ENCODE results near the gene PSMA5.

PSMA5 gene

GRCh38 chr1:109412551-109412950, 13.7 kb downstream of the PSMA5 start:
- ChIA-PET POLR2A (ENCODE audit: low non-redundant PET) (no interaction called here), CTCF (interaction anchor here (0.5 to 0.7 kb wide), 2 partner anchors 9 to 82 kb away, joined by 3 to 5 read pairs; no protein-coding TSS in a partner anchor)
- no peak overlapping the region for H3K27ac ChIP-seq
- no peak for TF ChIP-seq CTCF (conservative IDR thresholded peaks at IDR 0.05; ENCODE audit: low read depth)
- no peak for DNase-seq (ENCODE audit: low spot score)

- no peak overlapping the region for H3K27ac ChIP-seq
- DNase-seq (ENCODE audit: low spot score): no peak
- CTCF ChIA-PET: interaction anchor here (0.6 kb wide), 1 partner anchor 153 kb away, joined by 3 read pairs; no protein-coding TSS in a partner anchor
- POLR2A ChIA-PET (ENCODE audit: low non-redundant PET): no interaction called here
- no peak for TF ChIP-seq CTCF (conservative IDR thresholded peaks at IDR 0.05; ENCODE audit: low read depth)
Observed at GRCh38 chr1:109404838-109405237, 21.4 kb downstream of the PSMA5 start.

- POLR2A ChIA-PET (ENCODE audit: low non-redundant PET): no interaction called here
- DNase-seq (ENCODE audit: low spot score): no peak
- CTCF ChIA-PET: interaction anchor here (0.7 to 0.9 kb wide), 2 partner anchors 21 to 151 kb away, joined by 3 read pairs; no protein-coding TSS in a partner anchor
Observed at GRCh38 chr1:109402025-109402424, 24.2 kb downstream of the PSMA5 start.

GRCh38 chr1:109400035-109400655, 26.1 kb downstream of the PSMA5 start:
- TF ChIP-seq CTCF (conservative IDR thresholded peaks at IDR 0.05; ENCODE audit: low read depth): no peak
- ChIA-PET POLR2A (ENCODE audit: low non-redundant PET) (interaction anchor here (0.5 kb wide), 1 partner anchor 287 kb away, joined by 3 read pairs; a partner anchor contains a TSS), CTCF (interaction anchor here (0.5 to 2.0 kb wide), 6 partner anchors 11 to 149 kb away, joined by 3 to 13 read pairs (median 3); no protein-coding TSS in a partner anchor)
- no peak overlapping the region for H3K27ac ChIP-seq
- DNase-seq (ENCODE audit: low spot score): no peak

More at GRCh38 chr1:109402025-109402424, 24.2 kb downstream of the PSMA5 start:
- TF ChIP-seq CTCF (conservative IDR thresholded peaks at IDR 0.05; ENCODE audit: low read depth): no peak
- no peak overlapping the region for H3K27ac ChIP-seq

GRCh38 chr1:109399326-109399957, 26.8 kb downstream of the PSMA5 start:
- POLR2A ChIA-PET (ENCODE audit: low non-redundant PET): interaction anchor here (0.5 to 0.7 kb wide), 2 partner anchors 118 to 287 kb away, joined by 3 to 7 read pairs; a partner anchor contains a TSS
- CTCF ChIA-PET: interaction anchor here (0.5 to 2.1 kb wide), 10 partner anchors 44 to 1719 kb away, joined by 3 to 13 read pairs (median 6); no protein-coding TSS in a partner anchor
- peak; percentile 63 for TF ChIP-seq CTCF (conservative IDR thresholded peaks at IDR 0.05; ENCODE audit: low read depth)
- DNase-seq (ENCODE audit: low spot score): peak; percentile 45
- H3K27ac ChIP-seq: no peak overlapping the region

GRCh38 chr1:109398343-109399225, 27.7 kb downstream of the PSMA5 start:
- ChIA-PET CTCF (interaction anchor here (0.6 to 2.1 kb wide), 13 partner anchors 43 to 1718 kb away, joined by 3 to 13 read pairs (median 4); no protein-coding TSS in a partner anchor), POLR2A (ENCODE audit: low non-redundant PET) (interaction anchor here (0.7 kb wide), 1 partner anchor 117 kb away, joined by 7 read pairs; no protein-coding TSS in a partner anchor)
- H3K27ac ChIP-seq: no peak overlapping the region
- no peak for TF ChIP-seq CTCF (conservative IDR thresholded peaks at IDR 0.05; ENCODE audit: low read depth)
- DNase-seq (ENCODE audit: low spot score): no peak

Data from RWPE1 (cell line).